GM12874 (cell line): ENCODE data around the gene OR5C1.

Experiments
- TF ChIP-seq, protein P1 (sequence below): IDR thresholded peaks from 2 replicates; pipeline ENCODE4 v1.5.1; 2011; ENCODE audit warnings: low read depth, mild to moderate bottlenecking, control low read depth, low read length, moderate library complexity; ENCODE audit not compliant: insufficient read depth

OR5C1 gene

DNA sequence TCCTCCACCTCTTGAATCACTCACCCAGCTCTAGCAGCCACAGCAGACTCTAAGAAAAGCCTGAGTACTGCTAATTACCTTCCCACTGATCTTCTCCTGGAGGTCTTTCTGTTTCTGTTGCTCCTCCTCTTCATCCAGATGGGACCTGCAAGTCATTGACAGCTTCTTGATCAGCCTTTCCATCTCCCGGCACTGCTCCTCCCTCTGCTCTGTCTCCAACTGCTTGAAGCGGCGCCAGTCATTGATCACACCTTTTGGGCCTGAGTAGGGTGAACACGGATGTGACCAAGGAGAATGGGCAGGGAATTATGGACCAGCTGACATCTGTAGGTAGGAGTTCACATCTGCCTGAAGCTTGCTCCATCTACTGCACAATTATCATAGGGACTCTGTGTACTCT, 34.2 kb downstream of the OR5C1 start:
- TF ChIP-seq, protein P1, sequence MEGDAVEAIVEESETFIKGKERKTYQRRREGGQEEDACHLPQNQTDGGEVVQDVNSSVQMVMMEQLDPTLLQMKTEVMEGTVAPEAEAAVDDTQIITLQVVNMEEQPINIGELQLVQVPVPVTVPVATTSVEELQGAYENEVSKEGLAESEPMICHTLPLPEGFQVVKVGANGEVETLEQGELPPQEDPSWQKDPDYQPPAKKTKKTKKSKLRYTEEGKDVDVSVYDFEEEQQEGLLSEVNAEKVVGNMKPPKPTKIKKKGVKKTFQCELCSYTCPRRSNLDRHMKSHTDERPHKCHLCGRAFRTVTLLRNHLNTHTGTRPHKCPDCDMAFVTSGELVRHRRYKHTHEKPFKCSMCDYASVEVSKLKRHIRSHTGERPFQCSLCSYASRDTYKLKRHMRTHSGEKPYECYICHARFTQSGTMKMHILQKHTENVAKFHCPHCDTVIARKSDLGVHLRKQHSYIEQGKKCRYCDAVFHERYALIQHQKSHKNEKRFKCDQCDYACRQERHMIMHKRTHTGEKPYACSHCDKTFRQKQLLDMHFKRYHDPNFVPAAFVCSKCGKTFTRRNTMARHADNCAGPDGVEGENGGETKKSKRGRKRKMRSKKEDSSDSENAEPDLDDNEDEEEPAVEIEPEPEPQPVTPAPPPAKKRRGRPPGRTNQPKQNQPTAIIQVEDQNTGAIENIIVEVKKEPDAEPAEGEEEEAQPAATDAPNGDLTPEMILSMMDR: no peak

- TF ChIP-seq, protein P1: no peak
These were observed 39.0 kb downstream of the OR5C1 start for GRCh38 chr9:122827761-122828093.

- TF ChIP-seq, protein P1: no peak
These were observed 43.5 kb downstream of the OR5C1 start for GRCh38 chr9:122832194-122832593.

DNA sequence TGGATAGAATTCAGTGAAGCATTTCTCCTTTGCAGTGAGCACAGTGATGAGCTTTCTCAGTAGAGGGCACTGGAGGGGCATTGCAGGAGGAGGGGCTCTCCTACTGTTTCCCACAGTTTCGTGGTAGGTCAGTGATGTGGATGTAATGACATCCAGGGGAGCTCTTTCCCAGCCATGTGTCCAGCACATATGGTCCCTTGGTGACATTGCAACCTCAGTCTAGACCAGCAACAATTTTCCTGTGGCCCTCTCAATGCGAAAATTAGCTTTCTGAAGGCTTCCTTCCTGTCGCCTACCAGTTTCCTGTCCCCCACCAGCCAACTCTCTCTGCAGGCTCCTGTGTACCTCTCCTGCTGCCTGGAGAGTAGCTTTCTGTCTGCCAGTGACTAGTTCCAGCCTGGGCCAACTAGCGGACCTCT, 46.6 kb downstream of the OR5C1 start:
- TF ChIP-seq, protein P1: no peak

DNA sequence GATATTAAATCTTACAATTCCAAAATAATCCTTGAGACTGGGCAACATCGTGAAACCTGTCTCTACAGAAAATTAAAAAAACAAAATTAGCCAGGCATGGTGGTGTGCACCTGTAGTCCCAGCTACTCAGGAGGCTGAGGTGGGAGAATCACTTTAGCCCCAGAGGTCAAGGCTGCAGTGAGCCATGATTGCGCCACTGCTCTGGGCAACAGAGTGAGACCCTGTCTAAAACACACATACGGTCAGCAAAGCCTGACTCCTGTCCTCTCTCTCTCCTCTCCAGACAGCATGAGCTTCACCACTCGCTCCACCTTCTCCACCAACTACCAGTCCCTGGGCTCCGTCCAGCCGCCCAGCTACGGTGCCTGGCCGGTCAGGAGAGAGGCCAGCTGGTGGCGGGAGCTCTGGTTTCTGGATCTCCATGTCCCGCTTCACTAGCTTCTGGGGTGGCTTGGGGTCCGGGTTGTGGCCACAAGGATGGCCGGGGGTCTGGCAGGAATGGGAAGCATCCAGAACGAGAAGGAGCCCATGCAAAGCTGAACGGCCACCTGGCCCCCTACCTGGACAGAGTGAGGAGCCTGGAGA, 48.6 kb downstream of the OR5C1 start:
- TF ChIP-seq, protein P1: no peak
